Stomach (tissue), 4 donors: ENCODE data around the gene PNKP.

Experiments
- EP300 ChIP-seq: sonication (generic); formaldehyde crosslinking; IDR thresholded peaks from one replicate; pipeline ENCODE4 v1.6.1; 2017; ENCODE audit warnings: antibody characterized with exemption
- POLR2A ChIP-seq, 4 donors: fragments of 450-650 bp; IDR thresholded peaks; one replicate each; pipeline ENCODE4 v1.6.1; 2016; ENCODE audit warnings: antibody characterized with exemption in 4 of 4, control low read depth in 2 of 4, mild to moderate bottlenecking in 1 of 4, moderate library complexity in 1 of 4

DNA sequence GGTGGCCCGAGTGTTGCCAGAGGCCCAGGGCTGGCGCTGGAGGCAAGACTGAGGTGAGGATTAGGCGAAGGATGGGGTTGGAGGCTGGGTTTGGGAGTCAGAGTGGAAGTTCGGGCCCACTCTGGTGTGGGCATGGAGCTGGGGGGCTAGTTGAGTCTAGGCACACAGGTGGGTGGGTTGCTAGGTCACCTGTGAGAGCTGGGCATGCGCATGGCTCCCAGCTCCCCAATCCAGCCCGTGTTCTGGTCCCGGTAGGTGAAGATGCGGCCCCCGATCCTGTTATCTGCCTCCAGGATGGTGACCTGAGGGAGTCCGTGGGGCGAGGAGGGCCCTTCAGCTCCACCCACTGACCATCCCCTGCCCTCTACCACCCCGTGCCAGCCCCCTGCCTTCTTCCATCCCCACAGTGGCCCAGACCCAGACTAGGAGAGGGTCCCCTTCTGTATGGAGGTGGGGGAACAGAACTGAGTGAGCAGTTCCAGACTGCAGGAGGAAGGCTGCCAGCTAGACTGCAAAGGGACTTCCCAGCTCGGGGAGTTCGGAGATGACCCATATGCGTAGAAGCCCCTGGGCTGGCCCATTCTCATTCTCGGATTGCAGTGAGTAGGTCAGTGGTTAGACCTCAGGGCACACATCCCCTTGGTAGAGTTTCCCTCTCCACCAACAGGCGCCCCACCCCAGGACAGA, 27.6 kb upstream of the PNKP start:
- TF ChIP-seq POLR2A (IDR thresholded peaks at IDR 0.05) (no peak), EP300 (no peak)
